GM23338 (cell line): ENCODE data around the gene AP2A1. TPM values are rescaled to one million over a fixed set of nuclear protein-coding genes. Genes with fewer than 3 reads are reported as not detected.

Experiments used
- ATAC-seq: fragments of 200-7000 bp; cut with Tn5 transposase; 3 replicates; pipeline ENCODE4 v1.9.1; 2020
- DNase-seq: peaks from one replicate; pipeline ENCODE4 v3.0.0-alpha.2; 2015; ENCODE audit warnings: low spot score
- H2AFZ ChIP-seq: fragments of 200-600 bp; sonication (generic); 2 replicates; pipeline ENCODE4 v1.8.0; 2016; ENCODE audit warnings: antibody characterized with exemption, mild to moderate bottlenecking, moderate library complexity
- H3F3A ChIP-seq: fragments of 200-600 bp; sonication (generic); replicated peaks from 2 replicates; pipeline ENCODE4 v1.8.0; 2017; ENCODE audit warnings: antibody characterized with exemption, mixed run types, low read depth
- H3K27ac ChIP-seq: fragments of 200-600 bp; sonication (generic); 2 replicates; pipeline ENCODE4 v1.6.1; 2016; ENCODE audit warnings: low read depth
- H3K27me3 ChIP-seq: fragments of 200-600 bp; sonication (generic); 2 replicates; pipeline ENCODE4 v1.8.0; 2016; ENCODE audit warnings: mild to moderate bottlenecking, mixed run types, moderate library complexity; ENCODE audit not compliant: insufficient read depth
- H3K36me3 ChIP-seq: fragments of 200-600 bp; sonication (generic); 2 replicates; pipeline ENCODE4 v1.8.0; 2016; ENCODE audit warnings: mild to moderate bottlenecking; ENCODE audit not compliant: insufficient read depth
- H3K4me1 ChIP-seq: fragments of 200-600 bp; sonication (generic); 2 replicates; pipeline ENCODE4 v1.8.0; 2016; ENCODE audit warnings: mild to moderate bottlenecking, moderate library complexity; ENCODE audit not compliant: insufficient read depth
- H3K4me2 ChIP-seq: fragments of 200-600 bp; sonication (generic); 2 replicates; pipeline ENCODE4 v1.7.1; 2017; ENCODE audit warnings: mixed run types
- H3K4me3 ChIP-seq: fragments of 200-600 bp; sonication (generic); 2 replicates; pipeline ENCODE4 v1.6.1; 2016; ENCODE audit warnings: mixed run types
- H3K79me2 ChIP-seq: fragments of 200-600 bp; sonication (generic); replicated peaks from 2 replicates; pipeline ENCODE4 v1.8.0; 2017; ENCODE audit warnings: mild to moderate bottlenecking; ENCODE audit not compliant: insufficient read depth
- H3K9me2 ChIP-seq: fragments of 200-600 bp; sonication (generic); 2 replicates; pipeline ENCODE4 v1.8.0; 2017; ENCODE audit not compliant: insufficient read depth
- H4K20me1 ChIP-seq: fragments of 200-600 bp; sonication (generic); replicated peaks from 2 replicates; pipeline ENCODE4 v1.8.0; 2017; ENCODE audit warnings: mild to moderate bottlenecking; ENCODE audit not compliant: insufficient read depth
- H3K27ac Mint-ChIP-seq: 2 replicates; pipeline ENCODE4 v1.8.0; 2020; ENCODE audit warnings: inconsistent platforms, mild to moderate bottlenecking, moderate library complexity, mixed read lengths
- H3K27me3 Mint-ChIP-seq: 3 replicates; pipeline ENCODE4 v1.8.0; 2022; ENCODE audit warnings: low read depth, mild to moderate bottlenecking, moderate library complexity, mixed read lengths, inconsistent platforms; ENCODE audit not compliant: insufficient read depth, poor library complexity
- H3K36me3 Mint-ChIP-seq: 3 replicates; pipeline ENCODE4 v1.8.0; 2021; ENCODE audit warnings: low read depth, mild to moderate bottlenecking, inconsistent platforms, moderate library complexity, mixed read lengths
- H3K4me1 Mint-ChIP-seq: 3 replicates; pipeline ENCODE4 v1.8.0; 2020; ENCODE audit warnings: mild to moderate bottlenecking, inconsistent platforms, mixed read lengths
- H3K4me3 Mint-ChIP-seq: 3 replicates; pipeline ENCODE4 v1.8.0; 2021; ENCODE audit warnings: moderate library complexity, mild to moderate bottlenecking, inconsistent platforms, mixed read lengths
- H3K9me3 Mint-ChIP-seq: 3 replicates; pipeline ENCODE4 v1.8.0; 2020; ENCODE audit warnings: moderate library complexity, mild to moderate bottlenecking, inconsistent platforms, mixed read lengths
- ETS1 ChIP-seq: IDR thresholded peaks from 2 replicates; pipeline ENCODE4 v1.6.1; 2016; ENCODE audit warnings: antibody characterized with exemption
- EZH2 ChIP-seq: fragments of 200-600 bp; sonication (generic); IDR thresholded peaks from one replicate; pipeline ENCODE4 v1.8.0; 2017; ENCODE audit warnings: antibody characterized with exemption, mild to moderate bottlenecking, low read depth; ENCODE audit not compliant: unreplicated experiment
- EZH2phosphoT487 ChIP-seq: fragments of 200-600 bp; sonication (generic); IDR thresholded peaks from one replicate; pipeline ENCODE4 v1.8.1; 2018; ENCODE audit warnings: antibody characterized with exemption; ENCODE audit not compliant: unreplicated experiment
- JUNB ChIP-seq: IDR thresholded peaks from one replicate; pipeline ENCODE4 v1.6.1; 2016; ENCODE audit warnings: antibody characterized with exemption; ENCODE audit not compliant: unreplicated experiment
- NANOG ChIP-seq: IDR thresholded peaks from 2 replicates; pipeline ENCODE4 v1.6.1; 2016; ENCODE audit warnings: antibody characterized with exemption, borderline replicate concordance
- POLR2AphosphoS5 ChIP-seq: IDR thresholded peaks from 2 replicates; pipeline ENCODE4 v1.6.1; 2016; ENCODE audit warnings: antibody characterized with exemption, low read depth
- REST ChIP-seq: IDR thresholded peaks from one replicate; pipeline ENCODE4 v1.6.1; 2018; ENCODE audit warnings: antibody characterized with exemption; ENCODE audit not compliant: unreplicated experiment
- STAT1 ChIP-seq: IDR thresholded peaks from one replicate; pipeline ENCODE4 v1.6.1; 2016; ENCODE audit warnings: antibody characterized with exemption; ENCODE audit not compliant: unreplicated experiment
- ZNF114 ChIP-seq: fragments of 250-450 bp; sonication (Bioruptor Pico); IDR thresholded peaks from 2 replicates; pipeline ENCODE4 v1.5.0; 2020; ENCODE audit warnings: mild to moderate bottlenecking, moderate library complexity
- ZNF462 ChIP-seq: fragments of 250-450 bp; sonication (Bioruptor Pico); IDR thresholded peaks from 2 replicates; pipeline ENCODE4 v1.5.0; 2020; ENCODE audit warnings: mild to moderate bottlenecking, moderate library complexity
- polyA plus RNA-seq: library from polyadenylated mRNA; unstranded; fragments of >200 nt; fragmentation: Nextera tagmentation; extraction: Ambion mirVana; gene quantifications from 2 replicates; pipeline ENCODE4 v1.2.1, GENCODE V29; 2016
- total RNA-seq: library from RNA; depleted of rRNA; stranded (reverse); fragments of >200 nt; shearing (Covaris generic); gene quantifications from 2 replicates; pipeline ENCODE4 v1.2.3, GENCODE V29; 2014

The AP2A1 gene
- total and polyA plus RNA-seq, 2 experiments from 2014 or later = 34.1 to 129 TPM

GRCh38 chr19:49855676-49856573 lies 89.1 kb downstream of the AP2A1 start:
- Mint-ChIP-seq H3K4me1 (peaks cover 19% of the 10 kb centered on the region), H3K27ac (no peak overlapping the region), H3K9me3 (peaks cover 4% of the 10 kb centered on the region; the same call in 2 of the 3 replicates), H3K36me3 (peaks cover 69% of the 10 kb centered on the region), H3K27me3 (peaks cover 51% of the 10 kb centered on the region), H3K4me3 (no peak overlapping the region; the same call in 2 of the 3 replicates)
- Histone ChIP-seq H4K20me1 (peaks cover 23% of the 10 kb centered on the region), H2AFZ (no peak overlapping the region), H3K4me1 (peaks cover 16% of the 10 kb centered on the region), H3K4me2 (no peak overlapping the region), H3F3A (peaks cover 61% of the 10 kb centered on the region), H3K27ac (no peak overlapping the region), H3K27me3 (no peaks in the 10 kb centered on the region), H3K36me3 (no peaks in the 10 kb centered on the region; the same call in 1 of the 2 replicates), H3K79me2 (peaks cover 24% of the 10 kb centered on the region), H3K4me3 (no peak overlapping the region), H3K9me2 (no peaks in the 10 kb centered on the region)
- ATAC-seq = no peak
- no peak for DNase-seq
- no peak for TF ChIP-seq ZNF462 (CRISPR knock-in tag)
- no peak for TF ChIP-seq NANOG
- no peak for TF ChIP-seq EZH2
- no peak for TF ChIP-seq ZNF114 (CRISPR knock-in tag)
- TF ChIP-seq STAT1 = no peak
- TF ChIP-seq EZH2phosphoT487 = no peak
- no peak; the same call in 1 of the 2 replicates for TF ChIP-seq POLR2AphosphoS5
- TF ChIP-seq ETS1 = no peak
- TF ChIP-seq REST = no peak
- no peak for TF ChIP-seq JUNB
